CD14-positive monocyte (primary cell): ENCODE results near the gene SELENOO. TPM values are rescaled to one million over a fixed set of nuclear protein-coding genes. Genes with fewer than 3 reads are reported as not detected.

Source experiments
- DNase-seq, 3 donors: peaks; one replicate each; pipeline ENCODE4 v3.0.0-alpha.2; 2011 to 2022
- H2AFZ ChIP-seq: 2 replicates; pipeline ENCODE4 v1.6.0; 2012; ENCODE audit warnings: mild to moderate bottlenecking, low read depth, low read length, inconsistent platforms; ENCODE audit not compliant: insufficient read depth, poor library complexity, severe bottlenecking
- H3K27ac ChIP-seq, 2 donors: 1 replicate in 1 of 2; 2 replicates in 1 of 2; pipeline ENCODE4 v1.5.1; 2012 to 2013; ENCODE audit warnings: low read length in 2 of 2, control low read depth in 1 of 2, inconsistent platforms in 1 of 2, low read depth in 1 of 2, mild to moderate bottlenecking in 1 of 2
- H3K27me3 ChIP-seq, 2 donors: one replicate each; pipeline versions ENCODE4 v1.6.0 to v1.6.1; 2011 to 2013; ENCODE audit warnings: low read length in 2 of 2; ENCODE audit not compliant: control insufficient read depth in 2 of 2, insufficient read depth in 2 of 2
- H3K36me3 ChIP-seq, 2 donors: replicated peaks in 1 of 2; 1 replicate in 1 of 2; 2 replicates in 1 of 2; pipeline versions ENCODE4 v1.5.1 to v1.6.1; 2012 to 2013; ENCODE audit warnings: low read length in 2 of 2, control low read depth in 1 of 2, inconsistent platforms in 1 of 2, mild to moderate bottlenecking in 1 of 2; ENCODE audit not compliant: insufficient read depth in 2 of 2, control insufficient read depth in 1 of 2
- H3K4me1 ChIP-seq, 2 donors: 1 replicate in 1 of 2; 2 replicates in 1 of 2; pipeline versions ENCODE4 v1.5.1 to v1.6.1; 2012 to 2013; ENCODE audit warnings: low read length in 2 of 2, control low read depth in 1 of 2, inconsistent platforms in 1 of 2, mild to moderate bottlenecking in 1 of 2, moderate library complexity in 1 of 2; ENCODE audit not compliant: insufficient read depth in 2 of 2, control insufficient read depth in 1 of 2
- H3K4me2 ChIP-seq: replicated peaks from 2 replicates; pipeline ENCODE3; 2012; ENCODE audit warnings: low read length, moderate library complexity, mild to moderate bottlenecking; ENCODE audit not compliant: poor library complexity, severe bottlenecking; ENCODE audit errors: extremely low read depth
- H3K4me3 ChIP-seq, 3 experiments: fragments of 200-600 bp in 1 of 3; sonication (generic) in 1 of 3; replicated peaks in 1 of 3; 1 replicate in 2 of 3; 2 replicates in 1 of 3; pipeline ENCODE4 v1.5.1; 2011 to 2013; ENCODE audit warnings: low read length in 3 of 3, mild to moderate bottlenecking in 3 of 3, control low read depth in 2 of 3, low read depth in 2 of 3, inconsistent platforms in 1 of 3, moderate library complexity in 1 of 3
- H3K79me2 ChIP-seq: 2 replicates; pipeline ENCODE4 v1.6.0; 2012; ENCODE audit warnings: mild to moderate bottlenecking, control low read depth, inconsistent platforms, low read length, moderate library complexity; ENCODE audit not compliant: insufficient read depth
- H3K9ac ChIP-seq: 2 replicates; pipeline ENCODE4 v1.6.0; 2017; ENCODE audit warnings: low read length, mild to moderate bottlenecking; ENCODE audit not compliant: insufficient read depth, poor library complexity, severe bottlenecking
- H3K9me3 ChIP-seq, 2 donors: replicated peaks in 1 of 2; 1 replicate in 1 of 2; 2 replicates in 1 of 2; pipeline versions ENCODE4 v1.5.1 to v1.6.1; 2012 to 2013; ENCODE audit warnings: low read length in 2 of 2, control low read depth in 1 of 2; ENCODE audit not compliant: control insufficient read depth in 1 of 2, insufficient read depth in 1 of 2
- H4K20me1 ChIP-seq: 2 replicates; pipeline ENCODE4 v1.6.0; 2012; ENCODE audit warnings: mild to moderate bottlenecking, low read length, control low read depth, moderate library complexity; ENCODE audit not compliant: insufficient read depth
- H3K27ac Mint-ChIP-seq, 7 donors: one replicate each; pipeline ENCODE4 v1.8.0; 2020; ENCODE audit warnings: mild to moderate bottlenecking in 7 of 7, mixed read lengths in 7 of 7, moderate library complexity in 6 of 7, inconsistent platforms in 2 of 7
- H3K27me3 Mint-ChIP-seq, 3 donors: one replicate each; pipeline ENCODE4 v1.8.0; 2021 to 2022; ENCODE audit warnings: low read depth in 3 of 3, mild to moderate bottlenecking in 3 of 3, mixed read lengths in 3 of 3, moderate library complexity in 3 of 3, inconsistent platforms in 1 of 3
- H3K36me3 Mint-ChIP-seq, 2 donors: one replicate each; pipeline ENCODE4 v1.8.0; 2020; ENCODE audit warnings: mixed read lengths in 2 of 2, inconsistent platforms in 1 of 2, mild to moderate bottlenecking in 1 of 2
- H3K4me1 Mint-ChIP-seq: one replicate; pipeline ENCODE4 v1.8.0; 2020; ENCODE audit warnings: mild to moderate bottlenecking, mixed read lengths
- H3K4me3 Mint-ChIP-seq, 2 donors: one replicate each; pipeline ENCODE4 v1.8.0; 2020; ENCODE audit warnings: mild to moderate bottlenecking in 2 of 2, mixed read lengths in 2 of 2, moderate library complexity in 1 of 2
- H3K9me3 Mint-ChIP-seq, 7 donors: one replicate each; pipeline ENCODE4 v1.8.0; 2020 to 2022; ENCODE audit warnings: mixed read lengths in 7 of 7, mild to moderate bottlenecking in 6 of 7, moderate library complexity in 6 of 7, inconsistent platforms in 2 of 7
- CTCF ChIP-seq: fragments of 200-600 bp; IDR thresholded peaks from one replicate; pipeline ENCODE4 v1.8.0; 2022; ENCODE audit warnings: antibody characterized with exemption, mild to moderate bottlenecking
- whole genome bisulfite sequencing: methylation state at CpG from one replicate; pipeline ENCODE4 v1.1.5; 2013; ENCODE audit warnings: missing lambda C conversion rate; ENCODE audit not compliant: insufficient coverage; 5-methylcytosine and 5-hydroxymethylcytosine counted together
- intact Hi-C, 2 donors: fragments of 100-400 bp; cut with micrococcal nuclease; formaldehyde crosslinking; loops; one replicate each; pipeline versions ENCODE4 v1.15.0 to v1.15.1; 2023
- polyA plus RNA-seq, 3 donors: library from polyadenylated mRNA; depleted of rRNA in 1 of 3; unstranded in 2 of 3; stranded (reverse) in 1 of 3; fragments of 300-500 nt in 2 of 3; fragments of >200 nt in 1 of 3; fragmentation: Illumina TruSeq in 2 of 3; gene quantifications; 1 replicate in 2 of 3; 2 replicates in 1 of 3; pipeline ENCODE4 v1.2.3, GENCODE V29; 2012 to 2021

Gene SELENOO
- polyA plus RNA-seq, 3 donors, result 2.7 to 76.9 (median 8.7) TPM

GRCh38 chr22:50184902-50185374 is 15.9 kb upstream of the SELENOO start:
- WGBS, result 1% methylated on average over 56 of the region's 63 CpGs
- H4K20me1 ChIP-seq, result no peaks in the 10 kb centered on the region
- peaks cover 0 to 2% of the 10 kb centered on the region in 2 donors for H3K27me3 ChIP-seq
- H3K9ac ChIP-seq, result peak overlapping the region; percentile 74
- H3K27ac ChIP-seq, result peak overlapping the region in 1 of 2 donors; percentile 85
- peak in 1 of 3 donors; percentile 40 for DNase-seq
- intact Hi-C loops, result loop anchor here (2.0 to 5.0 kb wide), 2 partner anchors 16 to 347 kb away; partner anchors contain the start of genes SELENOO (in 2 of the 2) and TYMP (in 1 of the 2)
- Mint-ChIP-seq H3K9me3 (no peaks in the 10 kb centered on the region), H3K36me3 (peaks cover 8 to 9% of the 10 kb centered on the region in 2 donors), H3K27me3 (peaks cover 2 to 6% (median 2%) of the 10 kb centered on the region in 3 donors), H3K4me3 (peak overlapping the region; percentile 82 to 90), H3K27ac (peak overlapping the region in 1 of 7 donors; percentile 61), H3K4me1 (peaks cover 45% of the 10 kb centered on the region)
- no peak for TF ChIP-seq CTCF
- H3K4me2 ChIP-seq, result peak overlapping the region; percentile 96
- H3K36me3 ChIP-seq, result no peaks in the 10 kb centered on the region
- peaks cover 43% of the 10 kb centered on the region for H3K79me2 ChIP-seq
- no peaks in the 10 kb centered on the region for H3K9me3 ChIP-seq
- peaks cover 50 to 63% of the 10 kb centered on the region in 2 donors for H3K4me1 ChIP-seq
- peak overlapping the region; percentile 52 to 85 (median 58) for H3K4me3 ChIP-seq
- H2AFZ ChIP-seq, result peak overlapping the region; percentile 83

- intact Hi-C loops, result loop anchor here (2.0 to 5.0 kb wide), 3 partner anchors 13 to 347 kb away; partner anchors contain the start of genes SELENOO (in 2 of the 2) and TYMP (in 1 of the 2)
- whole genome bisulfite sequencing, result under 1% methylated on average over 37 of the region's 90 CpGs
- peak; percentile 82 to 87 (median 87) for DNase-seq
Measured at GRCh38 chr22:50185375-50186087, 15.3 kb upstream of the SELENOO start, which contains the start of gene TRABD. TRABD (plus strand) TSS chr22:50185913; CDS start chr22:50193061, 7,148 bp downstream.

More at GRCh38 chr22:50185375-50186087, 15.3 kb upstream of the SELENOO start, which contains the start of gene TRABD:
- Mint-ChIP-seq H3K4me1 (peaks cover 46% of the 10 kb centered on the region), H3K4me3 (peak within 1 kb of the TSS; percentile 95), H3K36me3 (peaks cover 8 to 9% of the 10 kb centered on the region in 2 donors), H3K9me3 (no peaks in the 10 kb centered on the region), H3K27ac (peak within 1 kb of the TSS; percentile 82 to 96 (median 89)), H3K27me3 (peaks cover 1 to 5% (median 2%) of the 10 kb centered on the region in 3 donors)
- H3K36me3 ChIP-seq, result no peaks in the 10 kb centered on the region
- no peaks in the 10 kb centered on the region for H3K9me3 ChIP-seq
- peak within 1 kb of the TSS; percentile 31 to 85 for H3K27ac ChIP-seq
- H3K79me2 ChIP-seq, result peaks cover 43% of the 10 kb centered on the region
- no peak for TF ChIP-seq CTCF
- H3K4me1 ChIP-seq, result peaks cover 56 to 66% of the 10 kb centered on the region in 2 donors
- peak within 1 kb of the TSS; percentile 83 for H3K9ac ChIP-seq
- H4K20me1 ChIP-seq, result no peaks in the 10 kb centered on the region
- H3K4me2 ChIP-seq, result peak within 1 kb of the TSS; percentile 96
- H3K27me3 ChIP-seq, result no peaks in the 10 kb centered on the region
- peak within 1 kb of the TSS; percentile 83 for H2AFZ ChIP-seq
- peak within 1 kb of the TSS; percentile 56 to 86 (median 58) for H3K4me3 ChIP-seq
